ENCODE data around the gene CITED2. TPM values are rescaled to one million over a fixed set of nuclear protein-coding genes. Genes with fewer than 3 reads are reported as not detected.

Gene CITED2
- total RNA-seq, 1 experiment from 2014 or later: 54.0 TPM

GRCh38 chr6:139324301-139324555 lies 50.2 kb downstream of the CITED2 start:
- no peak overlapping the region for H3K4me3 ChIP-seq
- 0 out of 2 replicates have a peak, but pooled peaks cover 5% of the 10 kb centered on the region for H3K4me1 ChIP-seq (replicated peaks; ENCODE audit: insufficient read depth)
- CTCF ChIA-PET: no interaction called here
- H3F3A ChIP-seq (ENCODE audit: insufficient read depth, low read depth): no peaks in the 10 kb centered on the region
- BruUV-seq (replicated peaks): no TSS peak
- intact Hi-C loops (cut with micrococcal nuclease; ENCODE audit: unreplicated experiment): no loop called here
- POLR2A ChIA-PET (ENCODE audit: unreplicated experiment): no interaction called here
- no peaks in the 10 kb centered on the region for H3K27me3 ChIP-seq (ENCODE audit: insufficient read depth, low read depth)
- TF ChIP-seq, protein P1, sequence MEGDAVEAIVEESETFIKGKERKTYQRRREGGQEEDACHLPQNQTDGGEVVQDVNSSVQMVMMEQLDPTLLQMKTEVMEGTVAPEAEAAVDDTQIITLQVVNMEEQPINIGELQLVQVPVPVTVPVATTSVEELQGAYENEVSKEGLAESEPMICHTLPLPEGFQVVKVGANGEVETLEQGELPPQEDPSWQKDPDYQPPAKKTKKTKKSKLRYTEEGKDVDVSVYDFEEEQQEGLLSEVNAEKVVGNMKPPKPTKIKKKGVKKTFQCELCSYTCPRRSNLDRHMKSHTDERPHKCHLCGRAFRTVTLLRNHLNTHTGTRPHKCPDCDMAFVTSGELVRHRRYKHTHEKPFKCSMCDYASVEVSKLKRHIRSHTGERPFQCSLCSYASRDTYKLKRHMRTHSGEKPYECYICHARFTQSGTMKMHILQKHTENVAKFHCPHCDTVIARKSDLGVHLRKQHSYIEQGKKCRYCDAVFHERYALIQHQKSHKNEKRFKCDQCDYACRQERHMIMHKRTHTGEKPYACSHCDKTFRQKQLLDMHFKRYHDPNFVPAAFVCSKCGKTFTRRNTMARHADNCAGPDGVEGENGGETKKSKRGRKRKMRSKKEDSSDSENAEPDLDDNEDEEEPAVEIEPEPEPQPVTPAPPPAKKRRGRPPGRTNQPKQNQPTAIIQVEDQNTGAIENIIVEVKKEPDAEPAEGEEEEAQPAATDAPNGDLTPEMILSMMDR (conservative IDR thresholded peaks at IDR 0.05): no peak
- TF ChIP-seq EZH2 (IDR thresholded peaks at IDR 0.05; ENCODE audit: low read depth): no peak
- H3K27ac ChIP-seq: no peak overlapping the region
- H3K4me2 ChIP-seq: no peak overlapping the region
- no peaks in the 10 kb centered on the region for H3K9me3 ChIP-seq (ENCODE audit: insufficient read depth, low read depth)
- H3K36me3 ChIP-seq (ENCODE audit: low read depth): no peaks in the 10 kb centered on the region
- no peak overlapping the region for H2AFZ ChIP-seq
- no peaks in the 10 kb centered on the region for H4K20me1 ChIP-seq (ENCODE audit: insufficient read depth)
- no peaks in the 10 kb centered on the region for H3K9me2 ChIP-seq (ENCODE audit: insufficient read depth)
- no peak for DNase-seq
- no peaks in the 10 kb centered on the region for H3K79me2 ChIP-seq (ENCODE audit: low read depth)

- intact Hi-C loops (cut with micrococcal nuclease; ENCODE audit: unreplicated experiment): no loop called here
- Histone ChIP-seq H3K9me2 (ENCODE audit: insufficient read depth) (no peaks in the 10 kb centered on the region), H3K27me3 (ENCODE audit: insufficient read depth, low read depth) (no peaks in the 10 kb centered on the region), H4K20me1 (ENCODE audit: insufficient read depth) (no peaks in the 10 kb centered on the region), H3K27ac (no peak overlapping the region), H3K36me3 (ENCODE audit: low read depth) (no peaks in the 10 kb centered on the region), H2AFZ (peak overlapping the region; percentile 61), H3K4me3 (peak overlapping the region; percentile 20; the same call in 1 of the 2 replicates), H3K4me1 (replicated peaks; ENCODE audit: insufficient read depth) (0 out of 2 replicates have a peak, but pooled peaks cover 5% of the 10 kb centered on the region), H3K4me2 (peak overlapping the region; percentile 67), H3K9me3 (ENCODE audit: insufficient read depth, low read depth) (no peaks in the 10 kb centered on the region), H3F3A (ENCODE audit: insufficient read depth, low read depth) (no peaks in the 10 kb centered on the region), H3K79me2 (ENCODE audit: low read depth) (no peaks in the 10 kb centered on the region)
- BruUV-seq (replicated peaks): no TSS peak
- ChIA-PET CTCF (no interaction called here), POLR2A (ENCODE audit: unreplicated experiment) (no interaction called here)
- DNase-seq: peak in 1 of 2 experiments; percentile 9
- TF ChIP-seq EZH2 (IDR thresholded peaks at IDR 0.05; ENCODE audit: low read depth): no peak
- TF ChIP-seq, protein P1 (conservative IDR thresholded peaks at IDR 0.05): no peak
Observed at GRCh38 chr6:139323511-139324300, 50.7 kb downstream of the CITED2 start.

Other genes starting within 250 kb of the CITED2 start
- gene HECA, start 239.6 kb downstream of the CITED2 start, total RNA-seq (2021): 11.6 and 12.9 TPM in 2 replicates
- 0.09 TPM in 1 of 2 replicates, not detected in the other for gene TXLNB, start 82.7 kb downstream of the CITED2 start, total RNA-seq (2021)

Data from PC-9 (cell line).